Astrocyte (in vitro differentiated cells and primary cell): ENCODE measurements around the gene LIPH. TPM values are rescaled to one million over a fixed set of nuclear protein-coding genes. Genes with fewer than 3 reads are reported as not detected.

Experiments used
- DNase-seq: peaks from one replicate; pipeline ENCODE4 v3.0.0-alpha.2; 2010; ENCODE audit warnings: low read depth
- FAIRE-seq: peaks from 2 replicates; lab custom pipeline; 2011; peaks lifted over from hg19 to GRCh38; lab: Jason Lieb, UNC
- H2AFZ ChIP-seq: 2 replicates; pipeline ENCODE4 v1.6.0; 2012; ENCODE audit warnings: low read depth, low read length, inconsistent platforms
- H3K27ac ChIP-seq: 2 replicates; pipeline ENCODE4 v1.5.1; 2011; ENCODE audit warnings: low read depth, low read length, inconsistent platforms
- H3K27me3 ChIP-seq: 2 replicates; pipeline ENCODE4 v1.6.0; 2011; ENCODE audit warnings: low read length, inconsistent platforms; ENCODE audit not compliant: insufficient read depth
- H3K36me3 ChIP-seq: 2 replicates; pipeline ENCODE4 v1.5.1; 2011; ENCODE audit warnings: low read length, inconsistent platforms; ENCODE audit not compliant: insufficient read depth
- H3K4me1 ChIP-seq: 2 replicates; pipeline ENCODE4 v1.5.1; 2011; ENCODE audit warnings: low read length, inconsistent platforms; ENCODE audit not compliant: insufficient read depth
- H3K4me2 ChIP-seq: 2 replicates; pipeline ENCODE4 v1.6.0; 2012; ENCODE audit warnings: low read length, inconsistent platforms
- H3K4me3 ChIP-seq: 2 replicates; pipeline ENCODE4 v1.5.1; 2011; ENCODE audit warnings: low read depth, mild to moderate bottlenecking, low read length, inconsistent platforms; ENCODE audit not compliant: insufficient read depth
- H3K79me2 ChIP-seq: 2 replicates; pipeline ENCODE4 v1.6.0; 2012; ENCODE audit warnings: mild to moderate bottlenecking, low read length, inconsistent platforms; ENCODE audit not compliant: insufficient read depth
- H3K9ac ChIP-seq: 2 replicates; pipeline ENCODE4 v1.6.0; 2012; ENCODE audit warnings: mild to moderate bottlenecking, low read length, inconsistent platforms
- H3K9me3 ChIP-seq: 2 replicates; pipeline ENCODE4 v1.5.1; 2012; ENCODE audit warnings: low read depth, mild to moderate bottlenecking, low read length, inconsistent platforms; ENCODE audit not compliant: insufficient read depth
- H4K20me1 ChIP-seq: 2 replicates; pipeline ENCODE4 v1.6.0; 2012; ENCODE audit warnings: low read length, inconsistent platforms; ENCODE audit not compliant: insufficient read depth
- H3K27ac Mint-ChIP-seq: one replicate; pipeline ENCODE4 v1.8.0; 2021; ENCODE audit warnings: mild to moderate bottlenecking, mixed read lengths; ENCODE audit not compliant: unreplicated experiment
- H3K27me3 Mint-ChIP-seq: one replicate; pipeline ENCODE4 v1.8.0; 2021; ENCODE audit warnings: low read depth, mixed read lengths; ENCODE audit not compliant: unreplicated experiment
- H3K36me3 Mint-ChIP-seq: one replicate; pipeline ENCODE4 v1.8.0; 2021; ENCODE audit warnings: low read depth, mixed read lengths; ENCODE audit not compliant: unreplicated experiment
- H3K4me1 Mint-ChIP-seq: one replicate; pipeline ENCODE4 v1.8.0; 2021; ENCODE audit warnings: low read depth, mixed read lengths; ENCODE audit not compliant: unreplicated experiment
- H3K4me3 Mint-ChIP-seq: one replicate; pipeline ENCODE4 v1.8.0; 2021; ENCODE audit warnings: mild to moderate bottlenecking, moderate library complexity, mixed read lengths; ENCODE audit not compliant: unreplicated experiment
- H3K9me3 Mint-ChIP-seq: one replicate; pipeline ENCODE4 v1.8.0; 2021; ENCODE audit warnings: mild to moderate bottlenecking, mixed read lengths; ENCODE audit not compliant: unreplicated experiment
- EZH2 ChIP-seq: IDR thresholded peaks from 2 replicates; pipeline ENCODE4 v1.6.1; 2012; ENCODE audit warnings: mild to moderate bottlenecking, low read length, inconsistent platforms; ENCODE audit not compliant: insufficient read depth
- total RNA-seq: library from RNA; stranded (reverse); gene quantifications from 2 replicates; pipeline ENCODE4 v1.2.1, GENCODE V29; 2021
- TF ChIP-seq, protein P1 (sequence below): IDR thresholded peaks from 2 replicates; pipeline ENCODE4 v1.5.1; 2011; ENCODE audit warnings: low read depth, mild to moderate bottlenecking, inconsistent platforms, low read length, moderate library complexity; ENCODE audit not compliant: insufficient read depth

LIPH gene
- total RNA-seq, 1 donor from 2014 or later: 6.4 TPM

DNA sequence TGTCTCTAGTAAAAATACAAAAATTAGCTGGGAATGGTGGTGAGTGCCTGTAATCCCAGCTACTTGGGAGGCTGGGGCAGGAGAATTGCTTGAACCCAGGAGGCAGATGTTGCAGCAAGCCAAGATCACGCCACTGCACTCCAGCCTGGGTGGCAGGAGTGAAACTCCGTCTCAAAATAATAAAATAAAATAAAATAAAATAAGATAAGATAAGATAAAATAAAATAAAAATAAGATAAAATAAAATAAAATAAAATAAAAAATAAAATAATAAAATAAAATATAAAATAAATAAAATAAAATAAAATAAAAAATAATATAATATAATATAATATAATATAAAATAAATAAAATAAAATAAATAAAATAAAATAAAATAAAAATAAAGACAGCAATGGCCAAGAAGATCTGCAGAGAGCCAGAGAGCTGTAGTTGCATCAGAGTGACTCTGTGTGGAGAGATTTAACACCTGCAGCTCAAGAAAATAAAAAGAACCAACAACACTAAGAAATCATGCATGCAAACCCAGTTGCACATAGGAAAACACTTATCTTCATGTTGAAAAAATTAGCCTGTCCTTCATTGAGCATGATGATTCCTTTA is 25.9 kb downstream of the LIPH start:
- peaks cover 2% of the 10 kb centered on the region for H3K36me3 Mint-ChIP-seq
- no peaks in the 10 kb centered on the region for H3K4me1 ChIP-seq
- peaks cover 5% of the 10 kb centered on the region for H3K27me3 Mint-ChIP-seq
- no peaks in the 10 kb centered on the region for H3K4me1 Mint-ChIP-seq
- DNase-seq (no peak), FAIRE-seq (no peak)
- H3K4me2 ChIP-seq: no peak overlapping the region
- H3K9me3 ChIP-seq: no peaks in the 10 kb centered on the region
- no peaks in the 10 kb centered on the region for H3K9me3 Mint-ChIP-seq
- no peak for TF ChIP-seq EZH2
- TF ChIP-seq, protein P1, sequence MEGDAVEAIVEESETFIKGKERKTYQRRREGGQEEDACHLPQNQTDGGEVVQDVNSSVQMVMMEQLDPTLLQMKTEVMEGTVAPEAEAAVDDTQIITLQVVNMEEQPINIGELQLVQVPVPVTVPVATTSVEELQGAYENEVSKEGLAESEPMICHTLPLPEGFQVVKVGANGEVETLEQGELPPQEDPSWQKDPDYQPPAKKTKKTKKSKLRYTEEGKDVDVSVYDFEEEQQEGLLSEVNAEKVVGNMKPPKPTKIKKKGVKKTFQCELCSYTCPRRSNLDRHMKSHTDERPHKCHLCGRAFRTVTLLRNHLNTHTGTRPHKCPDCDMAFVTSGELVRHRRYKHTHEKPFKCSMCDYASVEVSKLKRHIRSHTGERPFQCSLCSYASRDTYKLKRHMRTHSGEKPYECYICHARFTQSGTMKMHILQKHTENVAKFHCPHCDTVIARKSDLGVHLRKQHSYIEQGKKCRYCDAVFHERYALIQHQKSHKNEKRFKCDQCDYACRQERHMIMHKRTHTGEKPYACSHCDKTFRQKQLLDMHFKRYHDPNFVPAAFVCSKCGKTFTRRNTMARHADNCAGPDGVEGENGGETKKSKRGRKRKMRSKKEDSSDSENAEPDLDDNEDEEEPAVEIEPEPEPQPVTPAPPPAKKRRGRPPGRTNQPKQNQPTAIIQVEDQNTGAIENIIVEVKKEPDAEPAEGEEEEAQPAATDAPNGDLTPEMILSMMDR: no peak
- H4K20me1 ChIP-seq: no peaks in the 10 kb centered on the region
- H3K79me2 ChIP-seq: no peaks in the 10 kb centered on the region
- no peak overlapping the region for H3K4me3 Mint-ChIP-seq
- H3K27ac ChIP-seq: no peak overlapping the region
- no peak overlapping the region for H3K27ac Mint-ChIP-seq
- H2AFZ ChIP-seq: no peak overlapping the region
- no peaks in the 10 kb centered on the region for H3K36me3 ChIP-seq
- H3K4me3 ChIP-seq: no peak overlapping the region
- no peak overlapping the region for H3K9ac ChIP-seq
- peaks cover 10% of the 10 kb centered on the region for H3K27me3 ChIP-seq

DNA sequence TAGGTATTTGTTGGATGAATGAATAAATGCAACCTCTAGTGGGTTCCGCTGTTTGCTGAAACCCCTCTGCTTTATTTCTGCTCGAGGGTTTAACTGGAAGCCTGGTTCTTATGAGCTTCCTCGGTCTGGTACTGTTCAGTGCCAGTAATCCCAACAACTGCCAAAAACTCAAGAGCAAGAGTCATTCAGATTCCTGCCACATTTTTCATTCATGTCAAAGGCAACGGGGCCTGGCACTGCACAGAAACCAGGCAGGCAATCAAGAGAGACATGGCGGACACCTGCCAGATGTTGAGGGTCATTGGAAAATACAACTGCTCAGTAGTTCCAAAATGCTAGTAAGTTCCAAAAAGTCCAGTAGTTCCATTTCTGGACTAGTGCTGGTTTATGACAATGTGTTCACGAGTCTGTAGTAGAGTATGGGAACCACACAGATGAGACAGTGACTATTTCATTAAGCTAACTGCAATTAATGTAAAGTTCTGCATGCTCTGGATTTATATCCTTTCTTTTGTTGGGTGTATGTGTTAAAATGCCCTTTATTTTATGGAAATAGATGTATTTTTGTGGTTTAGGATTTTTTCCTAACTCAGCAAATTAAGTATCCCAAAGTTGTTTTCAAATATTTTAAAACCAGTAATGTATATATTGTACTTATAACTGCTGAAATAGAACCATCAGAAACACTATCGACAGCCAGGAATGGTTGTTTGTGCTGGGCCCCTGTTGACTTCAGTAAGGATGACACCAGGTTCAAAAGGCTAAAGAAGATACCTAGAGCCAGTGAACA is 30.8 kb downstream of the LIPH start:
- Histone ChIP-seq H3K27me3 (peaks cover 11% of the 10 kb centered on the region), H3K4me2 (no peak overlapping the region), H3K9ac (no peak overlapping the region), H3K36me3 (no peaks in the 10 kb centered on the region), H3K79me2 (no peaks in the 10 kb centered on the region), H3K9me3 (no peaks in the 10 kb centered on the region), H2AFZ (no peak overlapping the region), H3K4me3 (no peak overlapping the region), H3K27ac (no peak overlapping the region), H4K20me1 (no peaks in the 10 kb centered on the region), H3K4me1 (no peaks in the 10 kb centered on the region)
- Mint-ChIP-seq H3K27ac (no peak overlapping the region), H3K4me1 (no peaks in the 10 kb centered on the region), H3K4me3 (no peak overlapping the region), H3K9me3 (no peaks in the 10 kb centered on the region), H3K27me3 (peaks cover 2% of the 10 kb centered on the region), H3K36me3 (peaks cover 2% of the 10 kb centered on the region)
- FAIRE-seq: no peak
- TF ChIP-seq EZH2: no peak
- no peak for DNase-seq

DNA sequence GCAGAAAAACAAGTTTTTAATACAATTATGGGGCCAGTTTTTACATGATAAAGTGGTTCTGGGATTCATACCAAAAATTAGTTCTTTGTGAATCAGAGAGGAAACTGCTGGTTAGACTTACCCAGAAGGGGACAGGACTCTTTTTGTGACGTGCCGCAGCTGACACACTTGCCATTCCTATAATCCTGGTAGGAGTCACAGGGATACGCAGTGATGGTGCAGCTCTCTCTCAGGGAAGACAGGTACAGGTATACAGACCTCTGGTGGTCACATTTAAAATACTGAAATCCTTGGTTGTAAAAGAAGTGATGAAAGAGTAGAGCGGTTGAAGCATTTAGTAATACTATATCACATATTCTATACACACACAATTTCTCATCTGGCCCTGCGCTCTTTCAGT is 33.4 kb downstream of the LIPH start:
- Mint-ChIP-seq H3K4me3 (no peak overlapping the region), H3K36me3 (peaks cover 2% of the 10 kb centered on the region), H3K9me3 (no peaks in the 10 kb centered on the region), H3K4me1 (no peaks in the 10 kb centered on the region), H3K27me3 (peaks cover 8% of the 10 kb centered on the region), H3K27ac (no peak overlapping the region)
- H3K4me2 ChIP-seq: no peak overlapping the region
- no peak overlapping the region for H3K9ac ChIP-seq
- no peaks in the 10 kb centered on the region for H3K9me3 ChIP-seq
- peaks cover 7% of the 10 kb centered on the region for H3K27me3 ChIP-seq
- TF ChIP-seq, protein P1: no peak
- no peak for TF ChIP-seq EZH2
- no peak for DNase-seq
- H3K4me3 ChIP-seq: no peak overlapping the region
- H2AFZ ChIP-seq: no peak overlapping the region
- FAIRE-seq: no peak
- H3K36me3 ChIP-seq: no peaks in the 10 kb centered on the region
- no peaks in the 10 kb centered on the region for H3K79me2 ChIP-seq
- no peak overlapping the region for H3K27ac ChIP-seq
- H4K20me1 ChIP-seq: no peaks in the 10 kb centered on the region
- H3K4me1 ChIP-seq: no peaks in the 10 kb centered on the region
